ENCODE results near the gene GPR160. TPM values are rescaled to one million over a fixed set of nuclear protein-coding genes. Genes with fewer than 3 reads are reported as not detected.

The GPR160 gene
- total and polyA plus RNA-seq, 2 of the 13 experiments (the other 11 are each of a cell fraction or from before 2014, with no cell fraction given): 12.1 to 23.2 TPM

DNA sequence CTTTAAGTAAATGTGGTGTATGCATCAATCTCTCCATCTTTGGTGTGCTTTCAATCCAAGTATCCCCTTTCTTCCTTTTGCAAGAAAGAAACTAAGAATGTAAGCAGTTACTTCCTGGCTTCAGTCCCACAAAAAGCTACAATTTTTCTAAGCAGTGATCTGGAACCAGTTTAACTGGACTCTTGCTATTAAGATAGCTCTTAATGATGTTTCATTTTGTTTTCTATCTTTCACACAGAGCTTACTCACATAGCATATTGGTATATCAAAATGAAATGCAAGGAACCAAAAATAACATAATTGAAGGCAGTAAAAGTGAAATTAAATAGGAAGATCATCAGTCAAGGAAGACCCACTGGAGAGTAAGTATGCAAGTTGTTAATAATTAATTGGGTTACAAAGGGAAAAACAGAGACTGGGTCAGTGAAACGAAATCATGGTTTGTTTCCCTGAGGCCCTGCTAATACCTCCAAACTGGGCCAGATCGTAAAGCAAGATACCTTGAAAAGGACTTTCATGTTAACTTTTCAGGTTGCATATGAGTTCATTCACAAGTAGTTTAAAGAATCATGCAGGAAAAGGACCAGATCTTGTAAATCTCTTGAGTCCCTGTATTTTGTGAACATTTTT lies 41.9 kb downstream of the GPR160 start:
- H3K27me3 ChIP-seq (ENCODE audit: control insufficient read depth in 1 of 2, insufficient read depth in 2 of 2, low read length in 2 of 2): no peaks in the 10 kb centered on the region
- ATAC-seq (peak; percentile 58), FAIRE-seq (peak; percentile 53), DNase-seq (ENCODE audit: low spot score) (peak; percentile 74)
- ChIA-PET CTCF (ENCODE audit: low intra/inter-chr PET ratio, low total read pairs) (interaction anchor here (1.3 kb wide), 1 partner anchor 42 kb away, joined by 3 read pairs; no protein-coding TSS in a partner anchor), POLR2A (interaction anchor here (1.0 to 2.3 kb wide), 5 partner anchors 34 to 277 kb away, joined by 3 to 8 read pairs (median 5); partner anchors contain the start of genes GPR160, PRKCI and SEC62)
- no peaks in the 10 kb centered on the region for H3K9me3 ChIP-seq (ENCODE audit: low read length)
- intact Hi-C loops (cut with micrococcal nuclease; ENCODE audit: unreplicated experiment): loop anchor here (2.0 kb wide), 2 partner anchors 43 to 307 kb away; partner anchors contain the start of genes GPR160 and MYNN
- peak overlapping the region; percentile 30 to 51 (median 39); a peak in 5 of 6 replicates for H3K4me3 ChIP-seq (replicated peaks in 1 of 3; ENCODE audit: insufficient read depth in 1 of 3, low read depth in 2 of 3, low read length in 3 of 3)
- peaks cover 64% of the 10 kb centered on the region for H3K4me1 ChIP-seq (ENCODE audit: insufficient read depth, low read length)
- WGBS (ENCODE audit: low lambda C conversion rate): 0% methylated on average over 2 of the region's 2 CpGs
- peaks cover 0 to 1% of the 10 kb centered on the region in 2 experiments; a peak in 2 of 5 replicates for H3K36me3 ChIP-seq (replicated peaks in 1 of 2; ENCODE audit: control insufficient read depth in 1 of 2, insufficient read depth in 2 of 2, low read length in 2 of 2)
- no peaks in the 10 kb centered on the region for H4K20me1 ChIP-seq (ENCODE audit: insufficient read depth, low read length)
- peak overlapping the region; percentile 85 for H3K27ac ChIP-seq (ENCODE audit: extremely low read length, insufficient read depth, low read length)
- in situ Hi-C loops (cut with HindIII; ENCODE audit: extremely low pct_ligation_motif_present, low pct_unique_long_range_greater_than_20kb): no loop called here
- H3K4me2 ChIP-seq (ENCODE audit: low read depth, low read length): peak overlapping the region; percentile 69
- BruUV-seq (replicated peaks): no TSS peak
- no peaks in the 10 kb centered on the region for H3K79me2 ChIP-seq (ENCODE audit: insufficient read depth, low read length)
- peak overlapping the region; percentile 57 for H3K9ac ChIP-seq (ENCODE audit: insufficient read depth, low read depth, low read length)
- H2AFZ ChIP-seq (ENCODE audit: low read length): peak overlapping the region; percentile 2
- TF ChIP-seq JUN (CRISPR knock-in tag; IDR thresholded peaks at IDR 0.05) (0 out of 2 replicates have a peak, but pooled peaks have one; percentile 3), ARID2 (CRISPR knock-in tag; IDR thresholded peaks at IDR 0.05; ENCODE audit: borderline replicate concordance) (0 out of 2 replicates have a peak, but pooled peaks have one; percentile 58), IRX3 (CRISPR knock-in tag; IDR thresholded peaks at IDR 0.05; ENCODE audit: borderline replicate concordance, low read depth) (no peak), MIXL1 (CRISPR knock-in tag; IDR thresholded peaks at IDR 0.05) (0 out of 2 replicates have a peak, but pooled peaks have one; percentile 64), POLR2AphosphoS5 (IDR thresholded peaks at IDR 0.05; ENCODE audit: low read depth, low read length) (0 out of 2 replicates have a peak, but pooled peaks have one; percentile 11), ZNF670 (CRISPR knock-in tag; IDR thresholded peaks at IDR 0.05; ENCODE audit: borderline replicate concordance) (0 out of 2 replicates have a peak, but pooled peaks have one; percentile 24), CHD4 (IDR thresholded peaks at IDR 0.05; ENCODE audit: borderline replicate concordance, low read length) (peak; percentile 37; the same call in 1 of the 2 replicates), DNMT3B (CRISPR knock-in tag; conservative IDR thresholded peaks at IDR 0.05) (no peak), YEATS2 (CRISPR knock-in tag; IDR thresholded peaks at IDR 0.05; ENCODE audit: borderline replicate concordance) (no peak), SOX13 (IDR thresholded peaks at IDR 0.05) (no peak), SOX13 (CRISPR knock-in tag; conservative IDR thresholded peaks at IDR 0.05 in 1 of 2, IDR thresholded peaks at IDR 0.05 in 1 of 2) (peak in 1 of 2 experiments; percentile 65; a peak in 2 of 4 replicates)
- TF ChIP-seq, protein P1, sequence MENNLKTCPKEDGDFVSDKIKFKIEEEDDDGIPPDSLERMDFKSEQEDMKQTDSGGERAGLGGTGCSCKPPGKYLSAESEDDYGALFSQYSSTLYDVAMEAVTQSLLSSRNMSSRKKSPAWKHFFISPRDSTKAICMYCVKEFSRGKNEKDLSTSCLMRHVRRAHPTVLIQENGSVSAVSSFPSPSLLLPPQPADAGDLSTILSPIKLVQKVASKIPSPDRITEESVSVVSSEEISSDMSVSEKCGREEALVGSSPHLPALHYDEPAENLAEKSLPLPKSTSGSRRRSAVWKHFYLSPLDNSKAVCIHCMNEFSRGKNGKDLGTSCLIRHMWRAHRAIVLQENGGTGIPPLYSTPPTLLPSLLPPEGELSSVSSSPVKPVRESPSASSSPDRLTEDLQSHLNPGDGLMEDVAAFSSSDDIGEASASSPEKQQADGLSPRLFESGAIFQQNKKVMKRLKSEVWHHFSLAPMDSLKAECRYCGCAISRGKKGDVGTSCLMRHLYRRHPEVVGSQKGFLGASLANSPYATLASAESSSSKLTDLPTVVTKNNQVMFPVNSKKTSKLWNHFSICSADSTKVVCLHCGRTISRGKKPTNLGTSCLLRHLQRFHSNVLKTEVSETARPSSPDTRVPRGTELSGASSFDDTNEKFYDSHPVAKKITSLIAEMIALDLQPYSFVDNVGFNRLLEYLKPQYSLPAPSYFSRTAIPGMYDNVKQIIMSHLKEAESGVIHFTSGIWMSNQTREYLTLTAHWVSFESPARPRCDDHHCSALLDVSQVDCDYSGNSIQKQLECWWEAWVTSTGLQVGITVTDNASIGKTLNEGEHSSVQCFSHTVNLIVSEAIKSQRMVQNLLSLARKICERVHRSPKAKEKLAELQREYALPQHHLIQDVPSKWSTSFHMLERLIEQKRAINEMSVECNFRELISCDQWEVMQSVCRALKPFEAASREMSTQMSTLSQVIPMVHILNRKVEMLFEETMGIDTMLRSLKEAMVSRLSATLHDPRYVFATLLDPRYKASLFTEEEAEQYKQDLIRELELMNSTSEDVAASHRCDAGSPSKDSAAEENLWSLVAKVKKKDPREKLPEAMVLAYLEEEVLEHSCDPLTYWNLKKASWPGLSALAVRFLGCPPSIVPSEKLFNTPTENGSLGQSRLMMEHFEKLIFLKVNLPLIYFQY (CRISPR knock-in tag; IDR thresholded peaks at IDR 0.05; ENCODE audit: borderline replicate concordance): peak; percentile 81; the same call in 1 of the 2 replicates
- TF ChIP-seq, protein P2, sequence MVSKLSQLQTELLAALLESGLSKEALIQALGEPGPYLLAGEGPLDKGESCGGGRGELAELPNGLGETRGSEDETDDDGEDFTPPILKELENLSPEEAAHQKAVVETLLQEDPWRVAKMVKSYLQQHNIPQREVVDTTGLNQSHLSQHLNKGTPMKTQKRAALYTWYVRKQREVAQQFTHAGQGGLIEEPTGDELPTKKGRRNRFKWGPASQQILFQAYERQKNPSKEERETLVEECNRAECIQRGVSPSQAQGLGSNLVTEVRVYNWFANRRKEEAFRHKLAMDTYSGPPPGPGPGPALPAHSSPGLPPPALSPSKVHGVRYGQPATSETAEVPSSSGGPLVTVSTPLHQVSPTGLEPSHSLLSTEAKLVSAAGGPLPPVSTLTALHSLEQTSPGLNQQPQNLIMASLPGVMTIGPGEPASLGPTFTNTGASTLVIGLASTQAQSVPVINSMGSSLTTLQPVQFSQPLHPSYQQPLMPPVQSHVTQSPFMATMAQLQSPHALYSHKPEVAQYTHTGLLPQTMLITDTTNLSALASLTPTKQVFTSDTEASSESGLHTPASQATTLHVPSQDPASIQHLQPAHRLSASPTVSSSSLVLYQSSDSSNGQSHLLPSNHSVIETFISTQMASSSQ (IDR thresholded peaks at IDR 0.05; ENCODE audit: low read depth): peak; percentile 87
- TF ChIP-seq, protein P2 (CRISPR knock-in tag; IDR thresholded peaks at IDR 0.05; ENCODE audit: borderline replicate concordance): peak; percentile 80; the same call in 1 of the 2 replicates
